Measurements from ENCODE around the gene PARS2. TPM values are rescaled to one million over a fixed set of nuclear protein-coding genes. Genes with fewer than 3 reads are reported as not detected.

Gene PARS2
- total RNA-seq, 3 donors from 2014 or later = 6.4 to 8.7 (median 7.2) TPM

DNA sequence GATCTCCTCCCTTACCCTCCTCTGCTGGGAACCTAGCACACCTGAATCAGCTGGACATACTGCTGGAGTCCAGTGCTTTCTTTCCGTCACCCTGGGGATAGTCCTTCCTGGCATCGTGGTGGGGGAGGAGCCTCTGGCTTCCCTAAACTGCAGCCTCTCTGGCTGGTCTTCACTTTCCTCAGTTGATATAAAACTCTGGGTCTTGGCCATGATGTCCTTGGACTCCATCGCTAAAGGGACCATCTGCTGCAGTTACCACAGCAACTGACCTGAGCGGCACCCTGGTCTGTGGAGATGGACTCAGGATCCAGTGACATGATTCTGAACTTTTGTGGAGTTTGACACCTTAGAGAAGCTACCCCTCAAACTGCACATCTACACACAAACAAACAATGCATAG is 22.8 kb downstream of the PARS2 start:
- intact Hi-C loops (cut with DNase I, micrococcal nuclease) = no loop called here
- Histone ChIP-seq H3K36me3 (ENCODE audit: low read depth) (peaks cover 7% of the 10 kb centered on the region), H3K4me3 (no peak overlapping the region), H3K4me1 (ENCODE audit: low read depth) (no peaks in the 10 kb centered on the region), H3K9me3 (no peaks in the 10 kb centered on the region)
- TF ChIP-seq CTCF (IDR thresholded peaks at IDR 0.05) = no peak
- ATAC-seq (no peak), DNase-seq (no peak)

GRCh38 chr1:54738244-54738643 is 26.1 kb downstream of the PARS2 start:
- DNase-seq (no peak), ATAC-seq (no peak)
- TF ChIP-seq CTCF (IDR thresholded peaks at IDR 0.05) = no peak
- Histone ChIP-seq H3K4me3 (no peak overlapping the region), H3K36me3 (ENCODE audit: low read depth) (peaks cover 7% of the 10 kb centered on the region), H3K9me3 (no peaks in the 10 kb centered on the region), H3K4me1 (ENCODE audit: low read depth) (no peaks in the 10 kb centered on the region)
- intact Hi-C loops (cut with DNase I, micrococcal nuclease) = no loop called here

GRCh38 chr1:54736685-54737084 is 27.6 kb downstream of the PARS2 start:
- no peaks in the 10 kb centered on the region for H3K4me1 ChIP-seq (ENCODE audit: low read depth)
- no peaks in the 10 kb centered on the region for H3K9me3 ChIP-seq
- peaks cover 7% of the 10 kb centered on the region for H3K36me3 ChIP-seq (ENCODE audit: low read depth)
- no peak for ATAC-seq
- intact Hi-C loops (cut with DNase I, micrococcal nuclease) = no loop called here
- TF ChIP-seq CTCF (IDR thresholded peaks at IDR 0.05) = no peak
- no peak overlapping the region for H3K4me3 ChIP-seq
- DNase-seq = no peak

DNA sequence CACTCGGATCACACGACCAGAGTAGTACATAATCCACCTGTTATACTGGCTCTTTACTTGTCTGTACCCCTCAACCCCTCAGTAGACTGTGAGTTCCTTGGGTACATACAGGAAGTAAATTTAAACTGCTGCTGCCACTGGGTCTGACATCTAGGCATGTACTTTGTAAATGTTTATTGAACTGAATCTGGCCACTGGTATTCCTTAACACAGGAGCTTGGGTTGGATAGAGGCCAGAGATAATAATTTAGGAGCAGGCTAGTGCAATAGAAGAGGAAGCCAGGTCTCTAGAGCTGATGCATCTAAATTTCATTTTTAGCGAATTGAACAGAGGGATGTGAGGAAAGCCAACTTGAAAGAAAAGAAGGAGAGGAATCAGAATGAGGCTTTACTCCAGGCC is 36.3 kb downstream of the PARS2 start:
- intact Hi-C loops (cut with DNase I, micrococcal nuclease) = no loop called here
- DNase-seq (no peak), ATAC-seq (no peak)
- Histone ChIP-seq H3K9me3 (no peaks in the 10 kb centered on the region), H3K36me3 (ENCODE audit: low read depth) (no peaks in the 10 kb centered on the region), H3K4me3 (no peak overlapping the region), H3K4me1 (ENCODE audit: low read depth) (no peaks in the 10 kb centered on the region)
- TF ChIP-seq CTCF (IDR thresholded peaks at IDR 0.05) = no peak

DNA sequence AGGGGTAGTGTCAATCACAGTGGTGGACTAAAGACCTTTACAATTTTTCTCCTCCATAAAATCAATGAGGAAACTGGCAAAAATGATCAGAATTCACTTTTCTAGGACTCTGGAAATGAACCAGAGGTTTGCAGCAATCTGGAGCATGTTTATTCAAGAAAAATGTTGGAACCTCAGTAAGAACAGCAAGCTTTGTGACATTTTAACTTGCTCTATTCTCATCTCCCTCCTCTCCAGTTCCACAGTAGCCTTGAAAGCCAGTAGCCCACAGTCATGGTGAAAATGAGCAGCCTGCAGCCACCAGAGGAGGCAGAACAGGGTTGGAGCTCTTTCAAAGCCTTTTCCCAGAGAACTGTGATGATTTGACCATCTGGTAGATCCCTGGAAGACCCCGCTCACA is 39.6 kb downstream of the PARS2 start:
- DNase-seq (no peak), ATAC-seq (no peak)
- no peaks in the 10 kb centered on the region for H3K36me3 ChIP-seq (ENCODE audit: low read depth)
- no peaks in the 10 kb centered on the region for H3K4me1 ChIP-seq (ENCODE audit: low read depth)
- H3K4me3 ChIP-seq = no peak overlapping the region
- no peak for TF ChIP-seq CTCF (IDR thresholded peaks at IDR 0.05)
- intact Hi-C loops (cut with DNase I, micrococcal nuclease) = no loop called here
- no peaks in the 10 kb centered on the region for H3K9me3 ChIP-seq

- H3K9me3 ChIP-seq = no peaks in the 10 kb centered on the region
- intact Hi-C loops (cut with DNase I, micrococcal nuclease) = no loop called here
- no peak for ATAC-seq
- no peak for DNase-seq
- no peaks in the 10 kb centered on the region for H3K36me3 ChIP-seq (ENCODE audit: low read depth)
- no peak overlapping the region for H3K4me3 ChIP-seq
- H3K4me1 ChIP-seq (ENCODE audit: low read depth) = no peaks in the 10 kb centered on the region
- no peak for TF ChIP-seq CTCF (IDR thresholded peaks at IDR 0.05)
Observed at GRCh38 chr1:54723985-54724384, 40.3 kb downstream of the PARS2 start.
